ENCODE measurements around the gene MAP2. TPM values are rescaled to one million over a fixed set of nuclear protein-coding genes. Genes with fewer than 3 reads are reported as not detected.

The MAP2 gene
- total and polyA plus RNA-seq, 8 donors: 2.1 to 24.6 (median 11.8) TPM

- no peak for DNase-seq
- intact Hi-C loops (cut with DNase I; ENCODE audit: low total_unique reads): no loop called here
- H3K36me3 ChIP-seq: no peaks in the 10 kb centered on the region
- H3K27ac ChIP-seq: no peak overlapping the region
- no peaks in the 10 kb centered on the region for H3K27me3 ChIP-seq
- H3K9me3 ChIP-seq: no peaks in the 10 kb centered on the region
- no peaks in the 10 kb centered on the region for H3K4me1 ChIP-seq
- TF ChIP-seq POLR2A (IDR thresholded peaks at IDR 0.05) (no peak), EP300 (IDR thresholded peaks at IDR 0.05) (no peak), POLR2AphosphoS5 (IDR thresholded peaks at IDR 0.05) (no peak), CTCF (IDR thresholded peaks at IDR 0.05) (no peak)
- 55 to 74% (median 67%) methylated on average over 1 of the region's 1 CpG for WGBS, 5 donors
- no peak overlapping the region for H3K4me3 ChIP-seq
Observed at GRCh38 chr2:209463226-209463625, 39.4 kb downstream of the MAP2 start.

- Histone ChIP-seq H3K4me1 (no peaks in the 10 kb centered on the region), H3K27ac (no peak overlapping the region), H3K9me3 (no peaks in the 10 kb centered on the region), H3K36me3 (no peaks in the 10 kb centered on the region), H3K4me3 (no peak overlapping the region), H3K27me3 (no peaks in the 10 kb centered on the region)
- WGBS, 5 donors: 78 to 89% (median 87%) methylated on average over 1 of the region's 1 CpG
- DNase-seq: no peak
- intact Hi-C loops (cut with DNase I; ENCODE audit: low total_unique reads): no loop called here
- TF ChIP-seq POLR2A (IDR thresholded peaks at IDR 0.05) (no peak), EP300 (IDR thresholded peaks at IDR 0.05) (no peak), CTCF (IDR thresholded peaks at IDR 0.05) (no peak), POLR2AphosphoS5 (IDR thresholded peaks at IDR 0.05) (no peak)
Observed at GRCh38 chr2:209463835-209464234, 40.0 kb downstream of the MAP2 start.

GRCh38 chr2:209468846-209469245, 45.0 kb downstream of the MAP2 start:
- no peak for DNase-seq

GRCh38 chr2:209469481-209469880, 45.6 kb downstream of the MAP2 start:
- H3K27me3 ChIP-seq: no peaks in the 10 kb centered on the region
- no peak for DNase-seq
- no peak overlapping the region for H3K4me3 ChIP-seq
- TF ChIP-seq CTCF (IDR thresholded peaks at IDR 0.05) (no peak), POLR2AphosphoS5 (IDR thresholded peaks at IDR 0.05) (no peak), EP300 (IDR thresholded peaks at IDR 0.05) (no peak), POLR2A (IDR thresholded peaks at IDR 0.05) (no peak)
- intact Hi-C loops (cut with DNase I; ENCODE audit: low total_unique reads): no loop called here
- no peaks in the 10 kb centered on the region for H3K9me3 ChIP-seq
- H3K36me3 ChIP-seq: no peaks in the 10 kb centered on the region
- H3K4me1 ChIP-seq: peaks cover 0 to 10% (median 0%) of the 10 kb centered on the region in 4 donors
- H3K27ac ChIP-seq: no peak overlapping the region

More at GRCh38 chr2:209468846-209469245, 45.0 kb downstream of the MAP2 start:
- no peak for TF ChIP-seq EP300 (IDR thresholded peaks at IDR 0.05)
- no peak for TF ChIP-seq POLR2A (IDR thresholded peaks at IDR 0.05)
- TF ChIP-seq CTCF (IDR thresholded peaks at IDR 0.05): no peak
- TF ChIP-seq POLR2AphosphoS5 (IDR thresholded peaks at IDR 0.05): no peak
- intact Hi-C loops (cut with DNase I; ENCODE audit: low total_unique reads): no loop called here
- Histone ChIP-seq H3K27me3 (no peaks in the 10 kb centered on the region), H3K9me3 (no peaks in the 10 kb centered on the region), H3K4me1 (peaks cover 0 to 4% (median 0%) of the 10 kb centered on the region in 4 donors), H3K4me3 (no peak overlapping the region), H3K36me3 (no peaks in the 10 kb centered on the region), H3K27ac (no peak overlapping the region)
- WGBS, 5 donors: 59 to 97% (median 91%) methylated on average over 1 of the region's 1 CpG
